GM12875 (cell line): ENCODE results near the gene TROAP.

Experiments
- H3K4me3 ChIP-seq: one replicate; pipeline ENCODE4 v1.5.1; 2011; ENCODE audit warnings: low read depth, low read length, control low read depth
- CTCF ChIP-seq: IDR thresholded peaks from 2 replicates; pipeline ENCODE4 v1.5.1; 2011; ENCODE audit warnings: low read depth, mild to moderate bottlenecking, control low read depth, inconsistent platforms, low read length, moderate library complexity, borderline replicate concordance; ENCODE audit not compliant: insufficient read depth

Gene TROAP

GRCh38 chr12:49325606-49326005, 2.6 kb downstream of the TROAP start:
- TF ChIP-seq CTCF, result no peak
- H3K4me3 ChIP-seq, result no peak overlapping the region

- TF ChIP-seq CTCF, result no peak
- no peak overlapping the region for H3K4me3 ChIP-seq
Observed at GRCh38 chr12:49327368-49327767, 4.3 kb downstream of the TROAP start.

- H3K4me3 ChIP-seq, result no peak overlapping the region
- TF ChIP-seq CTCF, result no peak
Observed at GRCh38 chr12:49327887-49328286, 4.8 kb downstream of the TROAP start.

GRCh38 chr12:49328816-49329215, 5.8 kb downstream of the TROAP start:
- TF ChIP-seq CTCF, result no peak
- H3K4me3 ChIP-seq, result no peak overlapping the region

- no peak overlapping the region for H3K4me3 ChIP-seq
- TF ChIP-seq CTCF, result no peak
Observed at GRCh38 chr12:49330032-49330619, 7.1 kb downstream of the TROAP start.

- no peak overlapping the region for H3K4me3 ChIP-seq
- TF ChIP-seq CTCF, result no peak
Observed at GRCh38 chr12:49330631-49331379, 7.8 kb downstream of the TROAP start.
